AG10803 (cell line): Measurements from ENCODE around the gene PKNOX2.

Experiments used
- DNase-seq: peaks from one replicate; pipeline ENCODE4 v3.0.0; 2010; ENCODE audit warnings: low read depth
- H3K4me3 ChIP-seq: 2 replicates; pipeline ENCODE4 v1.5.1; 2011; ENCODE audit warnings: mild to moderate bottlenecking, low read length, control low read depth
- TF ChIP-seq, protein P1 (sequence below): conservative IDR thresholded peaks from 2 replicates; pipeline ENCODE4 v1.5.1; 2011; ENCODE audit warnings: mild to moderate bottlenecking, low read length, control low read depth, inconsistent platforms

The PKNOX2 gene

DNA sequence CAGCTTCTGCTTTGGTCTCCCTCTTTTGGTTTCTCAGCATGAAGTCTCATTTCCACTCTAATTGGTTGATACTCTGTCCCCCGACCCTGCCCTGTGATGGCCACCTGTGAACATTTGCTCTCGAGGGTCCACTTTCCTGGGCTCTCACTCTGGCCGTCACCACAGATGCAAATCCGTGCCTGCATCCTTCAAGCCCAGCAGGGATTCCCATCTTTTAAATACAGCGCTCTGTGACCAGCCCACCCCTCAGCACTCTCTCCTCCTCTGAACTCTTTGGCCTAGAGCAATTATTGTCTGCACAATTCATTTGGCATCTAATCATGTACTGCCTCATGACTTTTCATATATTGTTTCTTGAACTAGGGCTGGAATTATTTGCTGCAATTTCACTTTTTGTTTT lies 26.0 kb downstream of the PKNOX2 start:
- DNase-seq, result no peak

DNA sequence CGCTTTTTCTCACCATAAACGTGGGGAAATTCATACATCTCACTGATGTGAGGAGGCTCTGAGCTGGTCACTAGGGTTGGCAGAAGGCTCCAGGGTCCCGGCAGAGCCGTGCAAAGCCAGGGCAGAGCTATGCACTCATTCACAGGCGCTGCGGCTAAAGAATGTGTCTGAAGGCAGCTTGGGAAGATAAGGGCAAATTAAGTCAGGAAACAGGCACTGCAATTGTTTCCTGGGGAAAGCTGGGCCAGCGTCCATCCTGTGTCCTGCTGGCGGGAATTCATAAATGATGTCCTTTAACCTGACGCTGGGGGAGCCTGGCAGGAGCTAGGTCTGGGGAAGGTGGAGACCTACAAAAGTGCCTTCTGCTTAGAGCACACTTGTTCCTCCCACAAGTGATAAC lies 27.6 kb downstream of the PKNOX2 start:
- no peak overlapping the region for H3K4me3 ChIP-seq
- TF ChIP-seq, protein P1, sequence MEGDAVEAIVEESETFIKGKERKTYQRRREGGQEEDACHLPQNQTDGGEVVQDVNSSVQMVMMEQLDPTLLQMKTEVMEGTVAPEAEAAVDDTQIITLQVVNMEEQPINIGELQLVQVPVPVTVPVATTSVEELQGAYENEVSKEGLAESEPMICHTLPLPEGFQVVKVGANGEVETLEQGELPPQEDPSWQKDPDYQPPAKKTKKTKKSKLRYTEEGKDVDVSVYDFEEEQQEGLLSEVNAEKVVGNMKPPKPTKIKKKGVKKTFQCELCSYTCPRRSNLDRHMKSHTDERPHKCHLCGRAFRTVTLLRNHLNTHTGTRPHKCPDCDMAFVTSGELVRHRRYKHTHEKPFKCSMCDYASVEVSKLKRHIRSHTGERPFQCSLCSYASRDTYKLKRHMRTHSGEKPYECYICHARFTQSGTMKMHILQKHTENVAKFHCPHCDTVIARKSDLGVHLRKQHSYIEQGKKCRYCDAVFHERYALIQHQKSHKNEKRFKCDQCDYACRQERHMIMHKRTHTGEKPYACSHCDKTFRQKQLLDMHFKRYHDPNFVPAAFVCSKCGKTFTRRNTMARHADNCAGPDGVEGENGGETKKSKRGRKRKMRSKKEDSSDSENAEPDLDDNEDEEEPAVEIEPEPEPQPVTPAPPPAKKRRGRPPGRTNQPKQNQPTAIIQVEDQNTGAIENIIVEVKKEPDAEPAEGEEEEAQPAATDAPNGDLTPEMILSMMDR, result no peak
- DNase-seq, result no peak

More for the DNA sequence above, 26.0 kb downstream of the PKNOX2 start:
- H3K4me3 ChIP-seq, result no peak overlapping the region
- TF ChIP-seq, protein P1, result no peak

DNA sequence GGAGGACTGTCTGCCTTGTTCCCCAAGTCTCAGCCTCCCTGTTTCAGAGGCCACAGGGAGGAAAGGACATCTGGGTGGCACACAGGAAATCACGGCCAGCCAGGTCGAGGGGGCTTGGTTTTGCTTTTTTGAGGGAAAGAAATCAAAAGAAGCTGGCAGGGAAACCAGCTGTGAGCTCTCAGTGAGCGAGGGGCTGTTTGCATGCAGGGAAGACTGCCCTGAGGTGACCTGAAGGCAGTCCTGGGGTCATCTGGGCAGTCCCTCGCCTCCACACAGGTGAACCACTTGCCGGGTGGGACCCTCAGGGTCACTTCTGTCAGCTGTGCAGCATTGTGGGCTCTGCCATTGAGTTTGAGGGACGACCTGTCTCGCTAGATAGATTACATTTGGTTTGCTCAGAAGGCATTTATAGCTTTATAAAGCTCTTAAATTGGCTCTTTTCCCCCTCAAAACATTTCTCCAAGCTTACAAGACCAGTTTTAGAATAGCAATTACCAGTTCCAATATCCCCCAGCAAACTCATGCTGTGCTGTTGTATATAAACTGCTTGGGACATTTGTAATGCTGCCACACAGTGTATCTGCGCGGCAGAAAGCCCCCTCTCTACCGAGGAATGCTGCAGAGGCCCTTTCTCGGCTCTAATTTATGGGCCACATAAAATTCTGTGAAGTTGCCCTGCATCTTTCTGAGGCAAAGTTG lies 28.3 kb downstream of the PKNOX2 start:
- DNase-seq, result no peak
- H3K4me3 ChIP-seq, result no peak overlapping the region
- TF ChIP-seq, protein P1, result no peak

DNA sequence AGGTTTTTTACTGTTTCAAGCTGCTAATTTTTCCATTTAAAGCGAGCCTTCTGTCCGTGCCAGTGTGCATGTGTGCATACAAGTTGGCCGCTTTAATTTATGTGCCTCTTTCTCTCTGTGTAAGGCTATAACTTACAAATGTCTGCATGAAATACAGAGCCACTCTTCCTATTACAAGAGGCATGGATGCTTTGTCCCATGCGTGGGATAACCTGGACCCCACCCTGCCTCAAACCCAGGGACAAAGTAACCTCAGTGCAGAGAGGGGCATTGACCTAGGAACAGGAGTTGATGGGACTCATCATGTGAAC lies 28.8 kb downstream of the PKNOX2 start:
- TF ChIP-seq, protein P1, result no peak
- no peak overlapping the region for H3K4me3 ChIP-seq
- DNase-seq, result no peak

DNA sequence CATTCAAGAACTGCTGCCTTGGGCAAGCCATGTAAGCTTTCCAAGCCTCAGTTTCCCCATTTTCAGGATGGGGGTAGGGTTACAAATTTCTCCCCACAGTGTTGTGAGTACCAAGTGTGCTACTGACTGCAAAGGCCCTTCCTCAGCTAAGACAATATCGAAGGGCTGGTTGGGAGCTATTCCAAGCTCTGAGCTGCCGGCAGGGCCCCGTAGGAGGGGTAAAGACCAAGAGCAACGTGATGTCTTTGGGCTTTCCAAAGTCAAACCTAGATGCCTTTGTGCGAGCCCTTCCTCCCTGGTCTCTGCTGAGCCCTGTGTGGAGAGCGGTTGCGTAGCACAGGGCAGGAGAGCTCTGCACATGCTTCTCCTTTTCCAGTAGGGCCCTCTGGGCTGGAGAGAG lies 29.3 kb downstream of the PKNOX2 start:
- no peak for DNase-seq
- no peak overlapping the region for H3K4me3 ChIP-seq
- TF ChIP-seq, protein P1, result no peak

DNA sequence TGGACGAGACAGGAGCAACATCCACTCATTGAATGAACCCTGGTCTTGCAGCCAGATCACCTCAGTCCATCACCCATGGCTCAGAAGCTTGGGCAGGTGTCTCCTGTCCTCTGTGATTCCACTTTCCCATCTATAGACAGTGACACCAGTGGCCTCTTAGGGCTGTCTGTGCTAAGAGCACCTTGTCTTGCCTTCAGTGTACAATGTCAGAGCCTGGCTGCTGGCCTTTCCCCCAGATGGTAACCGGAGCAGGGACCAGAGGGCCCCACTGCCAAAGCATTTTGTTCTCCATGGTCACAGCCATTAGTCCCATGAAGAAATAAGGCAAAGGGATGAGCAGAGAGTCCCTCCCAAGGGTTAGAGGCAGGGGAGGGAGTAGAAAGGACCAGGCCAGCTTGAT lies 35.4 kb downstream of the PKNOX2 start:
- DNase-seq, result no peak
- TF ChIP-seq, protein P1, result no peak

DNA sequence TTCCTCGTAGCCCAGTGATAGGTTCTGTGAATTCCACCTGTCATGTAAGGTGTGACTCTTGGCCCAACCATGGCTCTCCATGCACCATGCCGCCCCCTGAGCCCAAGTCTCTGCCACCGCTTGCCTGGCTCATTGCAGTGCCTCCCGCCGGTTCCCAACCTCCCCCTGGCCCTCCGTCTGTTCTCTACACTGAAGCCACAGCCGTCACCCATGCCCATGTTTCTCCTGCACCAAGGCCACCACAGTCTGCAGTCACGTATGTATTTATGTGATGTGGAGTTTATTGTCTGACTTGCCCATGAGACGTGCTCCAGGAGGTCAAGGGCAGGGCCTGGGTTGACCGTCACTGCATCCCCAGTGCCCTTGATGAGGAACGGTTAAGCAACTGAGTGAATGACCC lies 35.9 kb downstream of the PKNOX2 start:
- DNase-seq, result no peak
- TF ChIP-seq, protein P1, result no peak
- H3K4me3 ChIP-seq, result no peak overlapping the region

More for the DNA sequence above, 35.4 kb downstream of the PKNOX2 start:
- H3K4me3 ChIP-seq, result no peak overlapping the region
